OCI-LY3 (cell line): ENCODE data around the gene GTF2H2.
"Not testable (repeated sequence)": the region's sequence is repeated elsewhere in the genome, so short reads cannot be mapped to it uniquely, and the experiment has no call there.

ENCODE experiments used
- H2AFZ ChIP-seq: fragments of 200-600, 300-600 bp; shearing (Covaris generic); 2 replicates; pipeline ENCODE4 v1.6.0; 2014; ENCODE audit warnings: antibody characterized with exemption, low read depth, low read length
- H3K27ac ChIP-seq: fragments of 200-600, 300-600 bp; sonication (generic); 2 replicates; pipeline ENCODE4 v1.5.1; 2014; ENCODE audit warnings: mild to moderate bottlenecking, low read length, moderate library complexity, mixed read lengths
- H3K27me3 ChIP-seq: fragments of 200-600, 300-600 bp; sonication (generic); 2 replicates; pipeline ENCODE4 v1.6.1; 2014; ENCODE audit warnings: low read depth, low read length, mixed read lengths
- H3K36me3 ChIP-seq: fragments of 200-600, 300-600 bp; sonication (generic); replicated peaks from 2 replicates; pipeline ENCODE3; 2014; ENCODE audit warnings: low read depth, low read length, mixed read lengths
- H3K4me1 ChIP-seq: fragments of 300-600, 200-600 bp; sonication (generic); 2 replicates; pipeline ENCODE4 v1.6.1; 2014; ENCODE audit warnings: low read length, mixed read lengths
- H3K4me2 ChIP-seq: fragments of 200-600, 300-600 bp; sonication (generic); 2 replicates; pipeline ENCODE4 v1.6.1; 2014; ENCODE audit warnings: low read length, mixed read lengths
- H3K4me3 ChIP-seq: fragments of 300-600, 200-600 bp; sonication (generic); 2 replicates; pipeline ENCODE4 v1.5.1; 2014; ENCODE audit warnings: antibody characterized with exemption, mild to moderate bottlenecking, low read length, moderate library complexity
- H3K79me2 ChIP-seq: fragments of 300-600, 200-600 bp; shearing (Covaris generic); 2 replicates; pipeline ENCODE4 v1.6.1; 2014; ENCODE audit warnings: mild to moderate bottlenecking, low read length, mixed read lengths
- H3K9ac ChIP-seq: fragments of 300-600, 200-600 bp; shearing (Covaris generic); 2 replicates; pipeline ENCODE4 v1.6.0; 2014; ENCODE audit warnings: mild to moderate bottlenecking, low read length, moderate library complexity
- H3K9me3 ChIP-seq: fragments of 200-600, 300-600 bp; shearing (Covaris generic); 2 replicates; pipeline ENCODE4 v1.6.1; 2014; ENCODE audit warnings: low read length, mixed read lengths; ENCODE audit not compliant: insufficient read depth
- H4K20me1 ChIP-seq: fragments of 200-600, 300-600 bp; sonication (generic); 2 replicates; pipeline ENCODE4 v1.6.1; 2016; ENCODE audit warnings: low read length, mixed read lengths; ENCODE audit not compliant: insufficient read depth

Gene GTF2H2

DNA sequence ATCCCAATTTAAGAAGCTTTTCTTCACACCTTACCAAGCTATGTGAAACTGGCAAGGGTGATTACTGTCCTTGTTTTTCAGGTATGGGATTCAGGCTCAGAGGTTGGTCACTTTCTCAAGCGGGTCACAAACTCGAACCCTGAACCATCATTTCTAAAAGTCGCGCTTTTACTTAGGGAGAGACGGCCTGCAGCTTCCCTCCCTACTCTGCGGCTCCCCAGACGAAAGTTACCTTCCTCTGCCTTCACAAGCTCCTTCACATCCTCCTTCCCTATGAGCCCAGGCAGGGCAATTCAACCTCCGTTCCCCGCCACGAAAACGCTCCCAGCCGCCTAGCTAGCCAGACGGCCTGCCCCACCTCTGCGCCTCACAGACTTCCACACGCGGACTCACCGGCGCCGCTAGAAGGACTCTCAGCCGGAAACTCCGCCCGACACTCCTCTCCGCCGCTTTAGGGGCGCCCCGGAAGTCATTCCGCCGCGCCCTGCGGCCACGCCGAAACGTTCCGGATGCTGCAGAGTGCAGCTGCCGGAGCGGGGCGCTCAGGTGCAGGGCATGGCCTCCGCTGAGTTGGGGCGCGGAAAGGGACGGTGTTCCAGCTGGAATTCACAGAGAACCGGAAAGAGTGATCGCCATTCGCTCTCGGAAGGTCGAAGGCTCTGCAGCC lies at the start of gene GTF2H2:
TSS of gene GTF2H2 (minus strand) at position 415 of the 667 bp plus-strand sequence. CDS start 4,913 bp downstream, outside the sequence.
- not testable (repeated sequence) for H3K9ac ChIP-seq, H4K20me1 ChIP-seq, H3K27me3 ChIP-seq, H3K4me3 ChIP-seq, H3K79me2 ChIP-seq, H3K4me1 ChIP-seq, H3K27ac ChIP-seq, H3K9me3 ChIP-seq, H3K4me2 ChIP-seq, H2AFZ ChIP-seq, H3K36me3 ChIP-seq

DNA sequence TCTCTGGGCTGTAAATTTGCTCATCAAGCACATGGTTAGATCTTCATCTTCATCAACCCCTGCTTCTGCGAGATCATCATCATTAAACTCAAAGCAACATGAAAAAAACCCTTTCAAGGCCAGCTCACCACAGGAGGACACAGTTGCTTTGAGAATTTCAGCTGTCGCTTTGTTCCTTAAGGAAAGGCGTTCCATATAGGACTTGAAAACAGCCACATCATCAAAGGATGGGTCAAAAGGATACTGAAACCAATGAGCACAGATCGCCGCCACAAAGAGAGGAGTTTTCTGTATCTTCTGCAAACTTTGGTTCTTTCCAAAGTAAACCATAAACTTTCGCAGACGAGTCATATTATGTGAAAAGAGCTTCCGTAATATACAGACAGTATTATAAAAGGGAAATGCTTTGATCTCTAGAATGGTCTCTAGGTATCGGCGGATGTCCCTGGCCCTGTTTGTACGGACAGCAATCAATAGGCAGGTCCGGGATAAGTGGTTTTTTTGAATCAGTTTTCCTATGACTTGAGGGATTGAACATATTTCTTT lies 42.3 kb upstream of the GTF2H2 start:
- H3K9me3 ChIP-seq, H3K27me3 ChIP-seq, H3K36me3 ChIP-seq, H3K9ac ChIP-seq, H4K20me1 ChIP-seq, H3K4me3 ChIP-seq, H3K27ac ChIP-seq, H3K4me2 ChIP-seq, H3K4me1 ChIP-seq, H3K79me2 ChIP-seq, H2AFZ ChIP-seq: not testable (repeated sequence)

DNA sequence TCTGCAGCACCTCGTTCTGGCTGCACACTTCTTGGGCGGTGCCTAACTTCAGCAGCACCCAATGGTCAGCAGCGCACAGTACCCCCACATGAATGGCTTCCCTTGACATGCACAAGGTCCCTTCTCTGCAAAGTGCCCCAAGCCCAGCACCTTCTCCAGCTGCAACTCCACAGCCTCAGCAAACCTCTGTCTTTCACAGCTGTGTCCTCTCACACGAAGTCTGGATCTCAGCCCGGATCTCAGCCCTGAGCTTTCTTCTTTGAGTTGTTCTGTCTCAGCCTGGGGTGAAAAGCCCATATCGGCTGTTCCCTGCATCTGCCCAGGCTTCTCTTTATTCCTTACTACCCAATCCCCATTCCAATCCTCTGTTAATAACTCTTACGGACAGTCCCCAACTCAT lies 32.5 kb upstream of the GTF2H2 start:
- not testable (repeated sequence) for H3K27ac ChIP-seq, H3K27me3 ChIP-seq, H3K79me2 ChIP-seq, H3K4me2 ChIP-seq, H2AFZ ChIP-seq, H3K9me3 ChIP-seq, H3K4me3 ChIP-seq, H3K9ac ChIP-seq, H3K4me1 ChIP-seq, H3K36me3 ChIP-seq, H4K20me1 ChIP-seq

DNA sequence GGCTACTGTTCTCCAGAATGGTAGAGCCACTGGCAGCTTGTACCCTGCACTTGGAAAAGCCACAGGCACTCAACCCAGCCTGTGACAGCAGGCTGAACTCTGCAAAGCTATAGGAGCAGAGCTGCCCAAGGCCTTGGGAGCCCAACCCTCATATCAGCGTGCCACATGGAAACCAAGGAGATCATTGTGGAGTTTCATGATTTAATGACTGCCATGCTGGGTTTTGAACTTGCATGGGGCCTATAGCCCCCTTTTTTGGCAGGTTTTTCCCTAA lies 30.4 kb upstream of the GTF2H2 start:
- H4K20me1 ChIP-seq, H2AFZ ChIP-seq, H3K9ac ChIP-seq, H3K4me1 ChIP-seq, H3K27me3 ChIP-seq, H3K4me3 ChIP-seq, H3K36me3 ChIP-seq, H3K9me3 ChIP-seq, H3K27ac ChIP-seq, H3K4me2 ChIP-seq, H3K79me2 ChIP-seq: not testable (repeated sequence)

DNA sequence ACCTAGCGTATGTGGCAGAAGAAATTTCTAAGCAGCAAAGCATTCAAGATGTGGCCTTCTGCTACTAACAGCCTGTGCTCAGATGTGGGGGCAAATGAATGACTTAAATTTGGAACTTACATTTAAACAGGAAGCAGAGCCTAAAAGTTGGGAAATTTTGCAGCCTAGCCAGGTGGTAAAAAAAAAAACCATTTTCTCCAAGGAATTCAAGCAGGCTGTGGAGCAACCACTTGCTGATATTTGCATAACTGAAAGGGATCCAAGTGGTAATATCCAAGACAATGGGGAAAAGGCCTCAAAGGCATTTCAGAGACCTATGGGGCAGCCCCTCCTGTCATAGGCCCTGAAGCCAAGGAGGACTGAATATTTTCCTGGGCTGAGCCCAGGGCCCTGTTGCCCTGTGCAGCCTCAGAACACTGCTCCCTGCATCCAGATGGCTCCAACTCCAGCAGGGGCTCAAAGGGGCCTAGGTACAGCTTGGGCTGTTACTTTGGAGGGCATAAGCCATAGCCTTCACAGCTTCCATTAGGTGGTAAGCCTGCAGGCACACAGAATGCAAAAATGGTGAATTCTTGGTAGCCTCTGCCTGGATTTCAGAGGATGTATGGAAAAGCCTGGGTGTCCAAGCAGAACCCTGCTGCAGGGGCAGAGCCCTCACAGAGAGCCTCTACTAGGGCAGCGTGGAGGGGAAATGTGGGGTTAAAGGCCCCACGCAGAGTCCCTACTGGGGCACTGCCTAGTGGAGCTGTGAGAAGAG lies 29.9 kb upstream of the GTF2H2 start:
- not testable (repeated sequence) for H3K4me2 ChIP-seq, H3K27ac ChIP-seq, H3K4me3 ChIP-seq, H3K4me1 ChIP-seq, H3K36me3 ChIP-seq, H3K9ac ChIP-seq, H3K27me3 ChIP-seq, H3K9me3 ChIP-seq, H3K79me2 ChIP-seq, H4K20me1 ChIP-seq, H2AFZ ChIP-seq

DNA sequence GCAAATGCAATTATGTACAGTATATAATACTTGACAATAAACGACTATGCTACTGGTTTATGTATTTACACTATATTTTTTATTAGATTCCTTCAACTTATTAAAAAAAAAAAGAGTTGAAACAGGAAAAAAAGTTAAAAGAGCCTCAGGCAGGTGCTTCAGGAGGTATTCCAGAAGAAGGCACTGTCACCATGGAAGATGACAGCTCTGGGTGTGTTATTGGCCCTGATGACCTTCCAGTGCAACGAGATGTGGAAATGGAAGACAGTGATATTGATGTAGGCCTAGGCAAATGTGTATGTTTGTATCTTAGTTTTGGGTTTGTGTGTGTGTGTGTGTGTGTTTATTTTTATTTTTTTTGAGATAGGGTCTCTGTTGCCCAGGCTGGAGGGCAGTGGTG lies 22.3 kb upstream of the GTF2H2 start:
- not testable (repeated sequence) for H3K4me1 ChIP-seq, H3K9ac ChIP-seq, H3K4me3 ChIP-seq, H3K9me3 ChIP-seq, H3K4me2 ChIP-seq, H3K79me2 ChIP-seq, H3K27me3 ChIP-seq, H2AFZ ChIP-seq, H3K27ac ChIP-seq, H3K36me3 ChIP-seq, H4K20me1 ChIP-seq

DNA sequence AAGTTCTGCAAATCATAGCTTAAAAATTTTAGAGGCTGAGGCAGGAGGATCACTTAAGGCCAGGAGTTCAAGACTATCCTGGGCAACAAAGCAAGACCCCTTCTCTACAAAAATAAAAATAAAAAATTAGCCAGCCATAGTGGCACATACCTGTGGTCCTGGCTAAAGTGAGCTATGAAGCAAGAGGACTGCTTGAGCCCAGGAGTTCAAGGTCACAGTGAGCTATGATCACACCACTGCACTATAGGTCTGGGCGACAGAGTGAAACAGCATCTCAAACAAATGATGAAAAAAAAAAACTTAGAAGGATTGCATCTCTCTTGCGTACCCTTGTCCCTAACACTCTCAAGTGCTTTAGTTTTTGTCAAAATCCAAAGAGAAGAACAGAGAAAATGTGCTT lies 21.3 kb upstream of the GTF2H2 start:
- H4K20me1 ChIP-seq, H3K9me3 ChIP-seq, H3K4me1 ChIP-seq, H3K4me3 ChIP-seq, H3K79me2 ChIP-seq, H3K27ac ChIP-seq, H3K36me3 ChIP-seq, H3K4me2 ChIP-seq, H2AFZ ChIP-seq, H3K9ac ChIP-seq, H3K27me3 ChIP-seq: not testable (repeated sequence)

DNA sequence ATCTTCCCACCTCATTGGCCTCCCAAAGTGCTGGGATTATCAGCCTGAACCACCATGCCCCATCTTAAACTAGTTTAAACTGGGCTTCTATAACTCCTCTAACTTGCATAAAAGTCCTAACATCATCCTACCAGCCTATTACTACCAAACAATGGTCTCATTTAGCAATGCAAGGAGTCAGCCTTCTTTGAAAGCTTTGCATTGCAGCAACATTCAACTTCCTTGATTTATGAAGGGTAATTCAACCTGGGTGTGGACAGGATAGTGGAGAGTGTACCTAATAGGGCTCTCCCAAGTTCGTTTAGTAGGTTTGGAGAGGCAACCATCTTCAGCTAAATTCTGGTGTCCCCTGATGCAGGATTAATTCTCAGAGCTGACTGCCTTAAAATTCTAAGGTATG lies 18.7 kb upstream of the GTF2H2 start:
- H3K4me1 ChIP-seq, H3K9me3 ChIP-seq, H4K20me1 ChIP-seq, H3K79me2 ChIP-seq, H3K27me3 ChIP-seq, H3K4me3 ChIP-seq, H3K27ac ChIP-seq, H3K4me2 ChIP-seq, H3K9ac ChIP-seq, H3K36me3 ChIP-seq, H2AFZ ChIP-seq: not testable (repeated sequence)

DNA sequence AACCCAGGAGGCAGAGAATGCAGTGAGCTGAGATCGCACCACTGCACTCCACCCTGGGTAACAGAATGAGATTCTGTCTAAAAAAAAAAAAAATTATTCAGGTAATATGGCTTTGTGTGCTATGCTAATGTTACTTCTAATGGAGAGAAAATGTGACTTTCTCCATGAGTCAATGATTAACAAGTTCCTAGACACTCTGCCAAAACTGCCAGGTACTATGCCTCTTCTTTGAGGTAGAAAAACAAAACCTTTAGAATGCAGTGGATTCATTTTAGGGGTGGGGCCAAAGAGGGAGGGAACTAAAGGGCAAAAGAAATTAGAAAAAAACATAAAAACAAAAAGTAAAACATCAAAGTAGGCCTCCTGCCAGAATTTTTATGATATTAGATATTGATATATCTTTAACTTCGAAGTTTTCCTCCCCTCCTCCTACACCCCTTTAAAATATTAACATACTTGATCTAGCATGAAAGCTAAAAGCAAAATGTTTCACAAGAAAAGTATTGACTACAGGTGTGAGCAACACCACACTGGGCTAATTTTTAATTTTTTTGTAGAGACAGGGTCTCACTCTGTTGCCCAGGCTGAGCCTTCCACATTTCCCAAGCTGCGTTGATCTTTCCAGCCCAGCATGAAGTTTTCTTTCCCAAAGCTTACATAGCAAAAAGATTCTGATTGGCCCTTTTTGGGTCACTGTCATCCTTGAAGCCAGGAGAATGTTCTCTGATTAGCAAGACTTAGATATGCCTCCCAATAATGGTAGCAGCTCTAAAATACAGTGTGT lies 17.0 kb upstream of the GTF2H2 start:
- H3K4me2 ChIP-seq, H3K4me3 ChIP-seq: not testable (repeated sequence)

More for the DNA sequence above, 17.0 kb upstream of the GTF2H2 start:
- H3K9ac ChIP-seq, H3K27me3 ChIP-seq, H4K20me1 ChIP-seq, H3K9me3 ChIP-seq, H2AFZ ChIP-seq, H3K79me2 ChIP-seq, H3K27ac ChIP-seq, H3K4me1 ChIP-seq, H3K36me3 ChIP-seq: not testable (repeated sequence)
